HG02970 (cell line): Measurements from ENCODE around the gene UBE2Q1.

Experiments
- ATAC-seq: cut with Tn5 transposase; IDR thresholded peaks from one replicate; pipeline ENCODE4 v1.9.1; 2021; ENCODE audit warnings: mild to moderate bottlenecking, moderate library complexity, moderate number of reproducible peaks; ENCODE audit not compliant: unreplicated experiment, low FRiP score

The UBE2Q1 gene

DNA sequence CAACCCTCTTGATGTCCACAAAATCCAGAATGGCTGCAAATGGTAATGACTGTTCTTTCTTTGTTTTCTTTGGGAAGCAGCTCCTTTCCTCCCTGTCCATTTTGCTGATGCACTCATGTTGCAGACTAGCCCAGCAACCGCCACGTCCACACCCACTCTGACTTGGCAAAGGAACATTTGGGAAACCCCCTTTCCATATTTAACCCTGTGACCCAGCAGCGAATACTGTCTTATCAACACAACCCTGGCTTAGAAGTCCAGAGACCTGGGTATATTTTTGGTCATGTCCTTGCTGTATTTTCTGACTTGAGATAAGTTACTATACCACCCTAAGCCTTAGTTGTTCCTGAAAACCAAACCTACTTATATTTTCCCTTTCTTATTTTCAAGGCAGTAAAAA is 38.1 kb downstream of the UBE2Q1 start:
- no peak for ATAC-seq

DNA sequence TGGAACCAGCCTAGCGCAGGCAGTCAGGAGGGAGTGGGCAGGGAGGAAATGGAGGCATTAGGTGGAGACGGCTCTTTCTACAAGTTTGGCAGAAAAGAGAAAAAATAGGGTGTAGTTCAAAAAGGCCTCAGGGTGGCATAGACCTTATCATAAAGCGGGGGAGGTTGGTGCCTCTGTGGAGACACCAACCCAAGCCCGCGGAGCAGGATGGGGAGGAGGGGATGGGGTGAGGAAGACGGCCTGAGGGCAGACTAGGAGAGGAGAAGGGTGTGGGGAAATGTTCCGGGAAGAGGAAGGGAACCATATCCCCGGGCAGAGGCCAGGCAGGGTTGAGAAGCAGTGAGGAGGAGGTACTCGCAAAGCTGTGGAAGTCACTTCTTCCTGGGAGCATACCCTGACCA is 38.9 kb downstream of the UBE2Q1 start:
- no peak for ATAC-seq

DNA sequence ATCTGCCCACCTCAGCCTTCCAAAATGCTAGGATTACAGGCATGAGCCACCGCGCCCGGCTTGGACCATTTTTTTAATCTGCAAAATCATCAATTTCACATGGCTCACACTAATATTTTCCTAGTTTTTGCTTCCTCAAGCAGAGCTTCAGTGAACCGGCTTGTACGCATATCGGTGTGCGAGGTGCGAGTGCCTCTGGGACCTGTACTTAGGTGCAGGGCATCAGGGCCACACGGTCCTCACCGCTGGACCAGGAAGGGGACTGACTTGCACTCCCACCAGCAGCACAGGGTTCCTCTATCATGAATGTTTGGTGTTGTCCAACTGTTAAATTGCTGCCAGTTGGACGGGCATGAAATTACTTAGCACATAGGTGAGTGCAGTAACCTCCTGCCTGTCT is 40.8 kb downstream of the UBE2Q1 start:
- ATAC-seq: no peak

DNA sequence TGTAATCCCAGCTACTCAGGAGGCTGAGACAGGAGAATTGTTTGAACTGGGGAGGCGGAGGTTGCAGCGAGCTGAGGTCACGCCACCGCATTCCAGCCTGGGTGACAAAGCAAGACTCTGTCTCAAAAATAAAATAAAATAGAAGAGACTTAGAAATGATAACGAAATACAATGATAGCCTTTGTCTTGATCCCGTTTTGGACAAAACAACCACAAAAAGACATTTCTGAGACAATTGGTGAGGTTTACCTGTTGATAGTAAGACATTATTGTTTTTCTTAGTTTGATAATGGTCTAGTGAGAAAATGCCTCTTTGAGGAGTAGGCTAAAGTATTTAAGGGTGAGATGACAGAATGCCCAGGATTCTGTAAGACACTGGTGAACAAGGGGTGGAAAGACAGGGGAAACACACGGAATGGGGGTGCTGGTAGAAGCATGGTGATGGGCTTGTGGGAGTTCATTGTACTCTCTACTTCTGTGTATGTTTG is 44.4 kb downstream of the UBE2Q1 start:
- no peak for ATAC-seq

DNA sequence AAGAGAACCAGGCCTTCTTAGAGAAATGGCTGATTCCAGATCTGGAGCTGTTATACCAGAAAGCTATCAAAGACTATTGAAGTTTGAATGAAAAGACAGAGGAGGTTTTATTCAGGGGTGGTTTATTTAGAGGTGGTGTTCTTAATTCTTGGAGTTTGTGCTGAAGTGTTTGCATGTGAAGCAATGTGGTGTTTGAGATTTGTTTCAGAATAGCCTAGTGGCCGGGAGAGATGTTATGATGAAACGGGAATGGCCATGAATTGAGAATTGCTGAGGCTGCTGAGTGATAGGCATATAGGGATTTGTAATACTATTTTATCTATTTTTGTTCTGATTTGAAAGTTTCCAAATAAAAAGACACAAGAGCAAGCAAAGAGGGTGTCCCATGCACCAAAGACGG is 45.7 kb downstream of the UBE2Q1 start:
- ATAC-seq: no peak

DNA sequence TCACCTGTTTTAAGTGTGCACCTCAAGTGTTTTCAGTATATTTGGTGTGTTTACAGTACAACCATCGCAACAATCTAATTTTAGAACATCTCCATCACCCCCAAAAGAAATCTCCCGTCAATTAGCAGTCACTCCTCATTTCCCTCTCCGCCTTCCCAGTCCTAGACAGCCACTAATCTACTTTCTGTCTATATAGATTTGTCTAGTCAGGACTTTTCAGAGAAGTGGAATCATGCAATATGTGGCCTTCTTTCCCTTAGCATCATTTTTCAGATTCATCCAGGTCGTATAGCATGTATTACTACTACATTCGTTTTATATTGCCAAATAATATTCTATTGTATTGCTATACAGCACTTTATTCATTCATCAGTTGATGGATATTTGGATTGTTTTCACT is 54.6 kb downstream of the UBE2Q1 start:
- no peak for ATAC-seq

DNA sequence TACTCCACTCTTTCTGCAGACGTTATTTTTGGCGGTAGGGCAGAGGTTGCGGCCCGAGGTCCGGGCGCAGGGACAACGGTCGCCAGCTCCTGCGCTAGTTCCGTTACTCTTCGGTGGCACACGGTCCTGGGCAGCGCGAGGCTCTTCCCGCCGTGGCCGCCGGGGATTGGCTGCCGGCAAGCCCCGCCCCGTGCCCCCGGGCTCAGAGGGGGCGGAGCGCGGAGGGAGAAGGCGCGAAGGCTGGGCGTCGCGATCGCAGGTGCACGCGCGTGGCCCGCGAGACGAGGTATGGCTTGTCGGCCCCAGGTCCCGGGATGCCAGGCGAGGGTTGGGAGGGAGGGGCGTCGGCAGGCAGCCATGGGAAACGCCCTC is 55.7 kb downstream of the UBE2Q1 start:
- no peak for ATAC-seq

DNA sequence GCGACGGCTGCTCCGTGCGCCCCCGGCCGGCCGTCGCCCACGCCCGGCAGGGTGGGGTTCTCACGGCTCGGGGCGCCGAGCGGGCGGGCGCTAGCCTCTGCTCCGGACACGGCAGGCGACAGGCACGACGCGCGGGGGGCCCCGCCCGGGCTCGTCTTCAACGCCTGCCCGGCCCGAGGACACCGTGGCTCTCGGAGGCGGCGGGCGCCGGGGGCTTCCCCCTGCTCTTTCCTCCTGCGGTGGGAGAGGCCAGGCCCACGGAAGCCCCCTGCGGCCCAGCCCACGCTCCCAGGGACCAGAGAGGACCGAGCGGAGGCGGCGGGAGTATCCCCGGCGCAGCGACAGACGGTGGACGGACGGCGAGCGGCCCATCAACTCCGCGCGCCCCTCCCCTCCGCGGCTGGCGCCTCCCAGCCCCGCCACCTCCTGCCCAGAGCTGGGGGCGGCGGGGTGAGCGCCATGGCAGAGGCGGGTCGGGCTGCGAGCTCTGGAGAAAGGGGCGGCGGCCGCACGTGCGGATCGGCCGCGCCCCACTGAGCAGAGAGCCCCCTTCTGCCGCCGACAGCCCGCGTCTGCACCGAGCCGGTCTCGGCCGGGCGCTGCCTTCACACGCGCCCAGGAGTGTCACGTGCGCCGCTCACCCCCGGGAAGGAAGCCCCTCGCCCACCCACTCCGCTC is 56.3 kb downstream of the UBE2Q1 start, which contains the start of the genes SHE and TDRD10:
SHE (minus strand) TSS at position 347 of the 678 bp plus-strand sequence. CDS start 386 bp downstream, outside the sequence.
TDRD10 (plus strand) TSS at position 154 of the 678 bp plus-strand sequence. CDS start 4,685 bp downstream, outside the sequence.
- ATAC-seq: no peak

DNA sequence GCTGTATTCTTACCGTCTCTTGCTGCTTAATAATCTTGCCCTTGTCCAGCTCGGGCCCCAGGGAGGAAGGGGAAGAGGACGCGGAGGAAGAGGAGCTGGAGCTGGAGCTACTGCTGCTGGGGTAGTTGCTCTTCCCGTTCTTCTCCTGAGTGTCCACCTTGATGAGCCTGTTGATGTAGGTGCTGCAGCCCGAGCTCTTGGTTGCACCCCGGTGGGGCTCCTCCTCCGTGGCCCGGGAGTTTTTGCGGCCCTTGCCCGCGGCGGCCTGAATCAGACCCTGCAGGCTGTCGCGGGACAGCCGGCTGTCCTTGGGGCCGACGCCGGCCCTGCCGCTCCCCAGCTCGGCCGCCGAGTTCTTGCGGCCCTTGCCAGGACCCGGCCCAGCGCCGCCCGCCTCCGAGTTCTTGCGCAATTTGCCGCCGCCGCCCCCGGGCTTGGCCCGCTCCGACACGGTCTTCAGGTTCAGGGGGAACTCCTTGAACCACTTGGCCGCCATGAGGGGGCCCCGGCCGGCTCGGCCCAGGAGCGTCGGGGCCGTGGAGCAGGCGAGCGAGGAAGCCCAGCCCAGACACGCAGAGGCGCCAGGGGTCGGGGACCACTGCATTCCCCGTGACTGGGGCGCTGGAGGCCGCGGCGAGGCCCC is 56.9 kb downstream of the UBE2Q1 start:
- no peak for ATAC-seq

DNA sequence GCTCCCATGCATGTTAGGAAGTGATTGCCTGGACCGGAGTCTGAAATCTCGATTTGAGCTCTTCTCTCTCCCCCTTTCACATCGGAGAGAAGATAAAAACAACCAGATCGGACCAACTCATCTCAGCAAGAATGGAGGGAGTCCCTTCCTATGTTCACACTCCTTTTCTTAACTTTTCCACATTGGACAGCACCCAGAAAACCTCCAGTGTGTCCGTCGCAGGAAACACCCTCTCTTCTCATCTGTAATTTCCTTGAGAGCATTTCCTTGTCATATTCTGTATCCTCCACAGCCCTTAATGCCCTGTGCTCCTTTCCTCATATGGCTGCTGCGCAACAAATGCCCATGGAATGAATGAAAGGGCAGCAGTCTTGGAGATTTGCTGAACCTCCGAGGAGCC is 57.9 kb downstream of the UBE2Q1 start:
- no peak for ATAC-seq

DNA sequence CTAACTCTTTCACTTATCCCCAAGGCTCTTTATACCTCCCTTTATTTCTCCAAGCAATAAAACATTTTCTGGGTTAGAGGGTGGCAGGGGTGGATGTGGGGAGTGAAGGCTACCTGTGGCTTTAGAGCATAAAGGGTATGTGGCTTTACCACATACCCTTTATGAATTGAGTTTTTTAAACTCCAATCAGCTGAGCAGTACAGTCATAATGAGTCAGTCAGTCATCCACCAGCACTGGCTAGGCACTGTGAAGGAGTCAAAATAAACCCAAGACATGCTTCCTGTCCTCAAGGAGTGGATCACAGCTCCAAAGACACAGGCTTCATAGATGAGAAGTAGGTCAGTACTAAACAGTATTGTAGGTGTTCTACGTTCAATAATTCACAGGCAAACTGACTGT is 59.0 kb downstream of the UBE2Q1 start:
- ATAC-seq: no peak
